Stimulated activated CD4-positive, alpha-beta T cell treated with anti-CD3 and anti-CD28 coated beads, Interleukin-2, amount 100 ng/mL, for 4 hours (primary cell): ENCODE measurements around the gene WDR46.
"Not testable (repeated sequence)": the region's sequence is repeated elsewhere in the genome, so short reads cannot be mapped to it uniquely, and the experiment has no call there.

Source experiments
- DNase-seq: peaks from one replicate; pipeline ENCODE4 v3.0.0-alpha.2; 2020; ENCODE audit warnings: low read depth

WDR46 gene

DNA sequence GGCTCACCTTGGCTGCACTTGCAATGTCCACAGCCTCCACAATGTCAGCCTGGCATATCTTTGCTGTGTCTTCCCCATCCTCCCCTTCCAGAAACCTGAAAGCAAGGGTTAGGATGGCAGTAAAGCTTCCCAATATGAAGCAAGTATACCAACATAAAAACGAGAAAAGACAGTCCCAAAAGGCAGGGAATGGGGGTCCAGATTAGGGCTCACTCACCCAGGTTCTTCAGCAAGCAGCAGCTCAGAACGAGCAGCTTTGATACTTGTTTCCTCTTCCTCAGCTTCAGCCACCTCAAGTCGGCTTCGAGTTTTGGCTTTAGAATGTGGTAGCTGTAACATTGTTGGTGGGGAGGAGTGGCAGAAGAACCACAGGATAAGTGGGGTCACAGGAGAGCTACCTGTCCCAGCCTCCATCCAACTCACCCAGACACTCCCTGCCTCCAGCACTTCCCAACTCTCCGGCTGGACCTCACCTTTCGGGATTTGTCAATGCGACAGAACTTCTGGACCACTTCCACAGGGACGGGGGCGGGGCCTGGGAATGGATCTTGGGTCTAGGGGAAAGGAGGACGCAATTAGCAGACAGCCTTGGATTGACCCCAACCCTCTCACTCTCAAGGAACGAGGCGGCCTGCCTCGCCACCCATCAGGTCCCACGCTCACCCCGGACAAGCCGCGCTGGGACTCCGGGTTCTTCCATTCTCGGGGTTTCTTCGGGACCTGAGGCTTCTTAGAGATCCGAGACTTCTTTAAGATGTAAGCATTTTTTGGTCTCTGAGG lies 708 bp downstream of the WDR46 start:
- DNase-seq: no peak

DNA sequence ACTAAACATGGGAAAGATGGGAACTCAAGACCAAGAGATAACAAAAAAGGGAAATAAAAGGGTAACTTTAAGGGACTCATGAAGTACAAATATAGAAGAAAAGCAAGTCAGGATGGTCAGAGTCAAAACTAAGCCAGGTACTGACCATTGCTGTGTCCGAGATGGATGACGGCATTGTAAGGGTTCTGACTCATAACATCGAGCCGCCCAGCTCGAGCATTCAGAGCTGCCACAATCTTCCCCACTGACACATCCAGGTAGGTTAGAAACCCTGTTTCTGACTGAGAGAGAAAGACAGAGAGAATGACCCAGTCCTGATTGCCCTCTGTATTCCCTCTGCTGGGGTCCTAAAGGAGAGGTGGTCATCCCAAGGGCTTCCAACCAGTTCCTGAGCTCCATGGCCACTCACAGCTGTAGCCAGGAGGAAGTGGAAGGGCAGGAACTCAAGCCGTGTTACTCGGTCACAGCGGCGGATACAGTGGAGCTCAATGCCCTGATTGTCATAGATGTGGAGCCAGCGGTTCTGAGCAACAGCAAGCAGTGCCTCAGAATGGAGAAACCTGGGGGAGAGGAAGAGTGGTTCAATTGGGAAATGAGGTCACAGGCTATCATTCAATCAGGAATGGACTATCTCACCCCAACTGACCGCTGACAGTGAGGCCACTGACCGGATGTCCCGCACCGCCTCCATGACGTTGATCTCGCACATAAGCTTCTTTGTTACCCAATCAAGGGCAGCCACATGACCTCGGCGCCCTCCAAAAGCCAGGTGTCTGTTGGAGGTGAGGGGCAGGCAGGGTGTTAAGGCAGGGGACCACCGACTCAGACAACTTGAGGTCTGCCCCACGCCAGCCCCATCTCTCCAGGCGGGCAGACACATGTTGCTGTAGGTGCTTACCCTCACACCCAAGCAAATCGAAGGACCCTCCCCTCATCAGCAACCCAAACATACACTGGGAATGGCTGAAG lies 1.8 kb downstream of the WDR46 start:
- DNase-seq: no peak

DNA sequence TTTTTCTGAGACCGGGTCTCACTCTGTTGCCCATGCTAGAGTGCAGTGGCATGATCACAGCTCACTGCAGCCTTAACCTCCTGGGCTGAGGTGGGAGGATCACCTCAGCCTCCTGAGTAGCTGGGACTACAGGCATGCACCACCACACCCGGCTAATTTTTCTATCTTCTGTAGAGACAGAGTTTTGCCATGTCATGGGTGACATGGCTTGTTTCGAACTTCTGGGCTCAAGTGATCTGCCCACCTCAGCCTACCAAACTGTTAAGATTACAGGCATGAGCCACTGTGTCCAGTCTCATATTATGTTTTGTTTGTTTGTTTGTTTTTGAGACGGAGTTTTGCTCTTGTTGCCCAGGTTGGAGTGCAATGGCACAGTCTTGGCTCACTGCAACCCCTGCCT lies 3.8 kb downstream of the WDR46 start:
- not testable (repeated sequence) for DNase-seq

DNA sequence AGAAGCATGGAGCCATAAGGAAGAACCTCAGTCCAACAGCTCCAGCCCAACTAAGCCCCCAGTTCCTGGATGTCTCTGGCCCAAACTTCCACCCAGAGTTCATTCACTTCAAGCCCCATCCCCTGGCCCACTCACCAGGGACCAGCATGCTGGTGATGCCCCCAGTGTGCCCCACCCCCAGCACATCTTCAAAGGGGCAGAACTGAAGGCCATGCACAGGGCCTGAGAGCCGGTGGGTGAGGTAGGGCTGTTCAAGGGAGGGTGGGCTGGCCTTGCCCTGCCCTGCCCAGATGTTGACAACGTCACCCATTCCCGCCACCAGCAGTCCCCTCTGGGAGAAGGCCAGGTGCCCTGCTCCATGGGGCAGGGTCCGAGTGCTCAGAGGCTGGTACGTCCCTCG lies 8.5 kb downstream of the WDR46 start:
- no peak for DNase-seq

DNA sequence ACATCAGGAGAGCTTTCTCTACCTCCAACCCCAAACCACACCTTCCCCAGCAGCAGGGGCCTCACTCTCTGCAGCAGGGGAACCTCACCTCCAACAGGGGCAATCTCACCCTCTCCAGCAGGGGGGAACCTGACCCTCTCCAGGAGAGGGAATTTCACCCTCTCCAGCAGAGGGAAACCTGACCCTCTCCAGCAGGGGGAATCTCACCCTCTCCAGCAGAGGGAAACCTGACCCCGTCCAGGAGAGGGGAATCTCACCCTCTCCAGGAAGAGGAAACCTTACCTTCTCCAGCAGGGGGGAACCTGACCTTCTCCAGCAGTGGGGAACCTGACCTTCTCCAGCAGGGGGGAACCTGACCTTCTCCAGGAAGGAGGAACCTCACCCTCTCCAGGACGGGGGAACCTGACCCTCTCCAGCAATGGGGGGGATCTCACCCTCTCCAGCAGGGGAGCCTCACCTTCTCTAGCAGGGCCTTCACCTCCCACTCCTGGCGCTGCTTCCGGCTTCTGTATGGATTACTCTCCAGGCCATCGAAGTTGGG lies 9.0 kb downstream of the WDR46 start:
- no peak for DNase-seq

DNA sequence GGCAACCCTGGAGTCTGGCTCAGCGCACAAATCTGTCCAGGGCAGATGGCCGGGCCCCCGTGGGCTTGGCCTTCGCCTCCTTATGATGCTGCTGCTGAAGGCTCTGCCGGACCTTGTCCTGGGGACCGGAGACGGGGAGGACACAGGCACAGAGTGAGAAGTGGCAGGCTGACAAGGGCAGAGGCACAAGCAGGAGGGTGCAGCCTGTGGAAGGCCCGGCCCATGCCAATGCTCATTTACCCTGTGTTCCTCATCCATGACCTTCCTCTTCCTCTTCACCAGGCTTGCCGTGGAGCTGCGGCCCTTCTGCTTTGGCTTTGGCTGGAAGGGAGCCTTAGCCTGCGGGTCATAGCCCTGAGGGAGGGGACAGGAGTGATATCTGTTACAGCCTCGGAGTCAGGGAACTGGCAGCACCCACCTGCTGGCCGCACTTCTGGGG lies 9.8 kb downstream of the WDR46 start:
- DNase-seq: no peak

DNA sequence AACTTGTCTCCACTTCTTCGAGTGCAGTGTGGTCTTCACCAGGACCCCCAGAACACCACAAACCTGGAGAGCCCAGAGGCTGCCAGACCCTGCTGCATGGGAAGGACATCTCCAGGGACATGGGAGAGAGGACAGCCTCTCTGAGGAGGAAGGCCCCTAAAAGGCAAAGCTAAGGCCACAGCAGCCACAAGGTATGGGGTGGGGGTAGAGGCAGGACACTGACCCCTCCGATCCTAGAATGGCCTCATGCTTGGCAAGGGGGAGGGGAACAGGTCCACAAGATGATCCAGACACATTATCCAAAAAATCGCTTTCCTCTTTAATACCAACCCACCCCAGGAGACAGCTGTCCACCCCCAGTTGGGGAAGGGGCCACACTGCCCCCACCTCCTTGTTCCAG lies 10.2 kb downstream of the WDR46 start:
- no peak for DNase-seq

DNA sequence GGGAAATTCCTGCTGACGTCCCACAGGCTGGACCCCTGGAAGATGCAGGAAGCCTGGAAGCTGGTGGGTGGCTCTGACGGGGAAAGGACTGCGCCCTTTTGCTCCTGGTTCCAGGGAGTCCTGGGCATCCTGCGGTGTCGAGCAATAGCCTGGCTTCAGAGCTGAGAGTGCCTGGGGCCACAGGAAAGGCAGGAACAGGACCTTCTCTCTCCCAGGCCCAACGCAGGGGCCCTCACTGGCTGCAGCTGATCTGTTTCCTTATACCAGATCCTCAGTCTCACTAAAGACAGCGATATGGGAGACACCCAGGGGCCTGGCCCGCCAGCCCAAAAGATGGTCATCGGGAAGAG lies 10.7 kb downstream of the WDR46 start:
- DNase-seq: no peak

DNA sequence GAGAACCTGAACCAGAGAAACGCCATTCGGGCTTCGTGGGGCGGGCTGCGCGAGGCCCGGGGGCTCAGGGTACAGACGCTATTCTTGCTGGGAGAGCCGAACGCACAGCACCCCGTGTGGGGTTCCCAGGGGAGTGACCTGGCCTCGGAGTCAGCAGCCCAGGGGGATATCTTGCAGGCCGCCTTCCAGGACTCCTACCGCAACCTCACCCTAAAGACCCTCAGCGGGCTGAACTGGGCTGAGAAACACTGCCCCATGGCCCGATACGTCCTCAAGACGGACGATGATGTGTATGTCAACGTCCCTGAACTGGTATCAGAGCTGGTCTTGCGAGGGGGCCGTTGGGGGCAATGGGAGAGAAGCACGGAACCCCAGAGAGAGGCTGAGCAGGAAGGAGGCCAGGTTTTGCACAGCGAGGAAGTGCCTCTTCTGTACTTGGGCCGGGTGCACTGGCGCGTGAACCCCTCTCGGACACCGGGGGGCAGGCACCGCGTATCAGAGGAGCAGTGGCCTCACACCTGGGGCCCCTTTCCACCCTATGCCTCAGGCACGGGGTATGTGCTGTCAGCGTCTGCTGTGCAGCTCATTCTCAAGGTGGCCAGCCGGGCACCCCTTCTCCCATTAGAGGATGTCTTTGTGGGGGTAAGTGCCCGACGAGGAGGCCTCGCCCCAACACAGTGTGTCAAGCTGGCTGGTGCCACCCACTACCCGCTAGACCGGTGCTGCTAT lies 11.2 kb downstream of the WDR46 start:
- no peak for DNase-seq

DNA sequence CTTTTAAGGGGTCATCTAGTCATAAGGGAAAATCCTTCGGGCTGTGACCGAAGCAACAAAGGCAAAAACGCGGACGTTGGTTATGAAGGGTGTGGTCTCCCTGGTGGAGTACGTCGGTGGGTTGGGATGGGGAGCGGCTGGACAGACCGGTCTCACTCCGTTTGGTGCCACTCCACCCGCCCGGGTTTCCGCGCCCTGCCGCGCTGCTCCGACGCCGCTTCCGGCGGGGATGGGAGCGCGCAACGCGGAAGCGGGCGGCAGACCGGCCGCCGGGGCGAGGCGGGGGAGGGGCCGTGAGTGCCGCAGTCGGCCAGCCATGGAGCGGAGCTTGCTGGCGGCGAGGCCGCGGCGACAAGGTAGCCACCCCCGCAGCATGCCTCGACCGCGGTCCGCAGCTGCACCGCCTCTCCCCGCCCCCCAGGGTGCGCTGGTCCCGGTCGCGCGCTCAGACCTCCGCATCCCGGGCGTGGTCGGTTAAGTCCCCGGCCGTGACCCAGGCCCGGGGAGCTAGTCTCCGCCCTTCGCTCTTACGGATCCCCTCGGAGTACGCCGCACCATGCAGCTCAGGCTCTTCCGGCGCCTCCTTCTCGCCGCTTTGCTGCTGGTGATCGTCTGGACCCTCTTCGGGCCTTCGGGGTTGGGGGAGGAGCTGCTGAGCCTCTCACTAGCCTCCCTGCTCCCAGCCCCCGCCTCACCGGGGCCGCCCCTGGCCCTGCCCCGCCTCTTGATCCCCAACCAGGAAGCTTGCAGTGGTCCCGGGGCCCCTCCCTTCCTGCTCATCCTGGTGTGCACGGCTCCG lies 12.0 kb downstream of the WDR46 start, which contains the start of gene B3GALT4:
Gene B3GALT4 (plus strand): TSS at position 260 of the 799 bp plus-strand sequence. CDS start 297 bp downstream, at position 557.
- peak; percentile 48 for DNase-seq

DNA sequence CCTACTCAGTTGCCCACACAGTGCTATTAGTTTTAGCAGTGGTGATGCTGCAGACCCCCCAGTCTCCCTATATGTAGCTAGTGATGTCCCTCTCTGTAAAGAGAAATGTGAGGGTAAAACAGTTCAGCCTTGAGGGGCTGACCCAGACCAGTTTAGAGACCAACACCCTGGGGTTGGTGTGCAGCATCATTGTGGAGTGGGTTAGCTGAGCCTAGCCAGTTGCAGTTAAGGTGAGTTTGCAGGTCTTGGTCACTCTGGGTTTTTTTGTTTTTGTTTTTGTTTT lies 12.5 kb downstream of the WDR46 start:
- no peak for DNase-seq

DNA sequence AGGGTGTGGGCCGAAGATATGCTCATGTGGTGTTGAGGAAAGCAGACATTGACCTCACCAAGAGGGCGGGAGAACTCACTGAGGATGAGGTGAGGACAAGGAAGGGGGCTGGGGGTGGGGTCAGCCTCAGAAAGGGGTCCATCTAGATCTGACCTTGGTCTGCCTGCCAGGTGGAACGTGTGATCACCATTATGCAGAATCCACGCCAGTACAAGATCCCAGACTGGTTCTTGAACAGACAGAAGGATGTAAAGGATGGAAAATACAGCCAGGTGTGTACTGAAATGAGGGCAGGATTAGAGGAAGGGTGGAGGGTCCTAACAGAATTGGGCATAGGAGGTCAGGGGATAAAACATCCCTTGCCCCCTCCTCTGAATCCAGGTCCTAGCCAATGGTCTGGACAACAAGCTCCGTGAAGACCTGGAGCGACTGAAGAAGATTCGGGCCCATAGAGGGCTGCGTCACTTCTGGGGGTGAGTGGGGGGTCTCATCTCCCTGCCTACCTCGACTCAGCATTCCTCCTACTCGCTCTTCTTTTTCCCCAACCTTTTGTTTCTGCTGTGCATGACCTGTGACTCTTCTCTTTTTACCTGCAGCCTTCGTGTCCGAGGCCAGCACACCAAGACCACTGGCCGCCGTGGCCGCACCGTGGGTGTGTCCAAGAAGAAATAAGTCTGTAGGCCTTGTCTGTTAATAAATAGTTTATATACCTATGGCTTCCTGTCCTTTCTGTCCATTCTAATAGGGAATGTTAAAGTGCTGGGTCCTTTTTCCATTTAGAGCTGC lies 13.1 kb downstream of the WDR46 start:
- not testable (repeated sequence) for DNase-seq

DNA sequence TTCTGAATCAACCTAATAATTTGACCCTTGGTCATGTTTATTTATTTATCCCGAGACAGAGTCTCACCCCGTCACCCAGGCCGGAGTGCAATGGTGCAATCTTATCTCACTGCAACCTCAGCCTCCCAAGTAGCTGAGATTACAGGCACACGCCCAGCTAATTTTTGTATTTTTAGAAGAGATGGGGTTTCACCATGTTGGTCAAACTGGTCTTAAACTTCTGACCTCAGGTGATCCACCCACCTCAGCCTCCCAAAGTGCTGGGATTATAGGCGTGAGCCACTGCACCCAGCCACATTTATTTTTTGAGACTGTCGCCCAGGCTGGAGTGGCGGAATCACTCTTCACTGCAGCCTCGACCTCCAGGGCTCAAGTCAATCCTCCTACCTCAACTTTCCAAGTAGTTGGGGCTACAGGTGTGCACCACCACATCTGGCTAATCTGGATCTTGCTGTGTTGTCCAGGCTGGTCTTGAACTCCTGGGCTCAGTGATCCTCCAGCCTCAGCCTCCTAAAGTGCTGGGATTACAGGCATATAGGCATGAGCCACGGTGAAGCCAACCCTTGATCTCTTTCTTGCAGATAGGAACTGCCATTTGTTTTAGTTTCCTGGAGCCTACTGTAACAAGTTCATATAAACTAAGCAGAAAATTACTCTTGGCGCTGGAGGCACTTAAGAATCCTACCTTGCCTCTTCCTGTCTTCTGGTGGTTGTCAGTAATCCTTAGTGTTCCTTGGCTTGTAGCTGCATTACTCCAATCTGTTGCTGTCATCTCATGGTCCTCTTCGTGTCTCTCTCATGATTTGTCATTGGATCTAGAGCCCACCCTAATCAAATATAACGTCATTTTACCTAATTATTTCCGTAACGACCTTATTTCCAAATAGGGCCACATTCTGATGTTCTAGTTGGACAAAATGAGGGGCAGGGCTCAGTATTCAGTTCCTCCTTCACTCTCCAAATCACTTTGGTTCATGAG lies 14.8 kb downstream of the WDR46 start:
- no peak for DNase-seq

DNA sequence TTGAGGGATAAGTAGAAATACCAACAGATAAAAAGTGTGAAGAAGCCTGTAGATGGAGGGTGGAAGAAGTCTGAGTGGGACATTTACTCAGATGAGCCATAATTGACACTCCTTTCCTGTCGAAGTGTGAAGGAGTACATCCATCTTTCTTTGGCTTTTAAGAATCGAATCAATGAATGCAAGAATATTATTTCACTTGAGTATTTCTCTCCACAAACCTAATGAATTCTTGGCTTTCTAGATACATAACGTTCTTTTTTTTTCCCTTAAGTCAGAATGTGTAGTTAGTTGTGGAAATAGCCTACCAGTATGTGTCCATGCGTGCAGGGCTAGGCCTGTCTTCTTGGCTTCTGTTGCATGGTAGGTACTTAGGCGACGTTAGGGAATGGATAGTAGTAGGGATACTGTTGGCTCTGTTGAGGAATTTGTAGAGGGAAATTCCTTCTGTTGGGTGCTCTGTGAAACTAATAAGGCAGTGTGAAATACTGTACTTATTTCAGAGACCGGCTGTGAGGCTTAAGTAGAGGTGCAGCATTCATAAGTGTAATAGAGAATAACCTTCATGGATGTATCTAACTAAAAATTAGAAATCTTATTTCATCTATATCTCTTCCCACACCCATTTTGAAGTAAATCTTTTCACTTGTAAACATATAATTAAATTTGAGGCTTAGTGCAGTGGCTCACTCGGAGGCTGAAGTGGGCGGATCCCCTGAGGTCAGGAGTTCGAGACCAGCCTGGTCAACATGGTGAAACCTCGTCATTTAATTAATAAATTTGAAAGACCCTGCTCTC lies 15.7 kb downstream of the WDR46 start:
- DNase-seq: no peak

DNA sequence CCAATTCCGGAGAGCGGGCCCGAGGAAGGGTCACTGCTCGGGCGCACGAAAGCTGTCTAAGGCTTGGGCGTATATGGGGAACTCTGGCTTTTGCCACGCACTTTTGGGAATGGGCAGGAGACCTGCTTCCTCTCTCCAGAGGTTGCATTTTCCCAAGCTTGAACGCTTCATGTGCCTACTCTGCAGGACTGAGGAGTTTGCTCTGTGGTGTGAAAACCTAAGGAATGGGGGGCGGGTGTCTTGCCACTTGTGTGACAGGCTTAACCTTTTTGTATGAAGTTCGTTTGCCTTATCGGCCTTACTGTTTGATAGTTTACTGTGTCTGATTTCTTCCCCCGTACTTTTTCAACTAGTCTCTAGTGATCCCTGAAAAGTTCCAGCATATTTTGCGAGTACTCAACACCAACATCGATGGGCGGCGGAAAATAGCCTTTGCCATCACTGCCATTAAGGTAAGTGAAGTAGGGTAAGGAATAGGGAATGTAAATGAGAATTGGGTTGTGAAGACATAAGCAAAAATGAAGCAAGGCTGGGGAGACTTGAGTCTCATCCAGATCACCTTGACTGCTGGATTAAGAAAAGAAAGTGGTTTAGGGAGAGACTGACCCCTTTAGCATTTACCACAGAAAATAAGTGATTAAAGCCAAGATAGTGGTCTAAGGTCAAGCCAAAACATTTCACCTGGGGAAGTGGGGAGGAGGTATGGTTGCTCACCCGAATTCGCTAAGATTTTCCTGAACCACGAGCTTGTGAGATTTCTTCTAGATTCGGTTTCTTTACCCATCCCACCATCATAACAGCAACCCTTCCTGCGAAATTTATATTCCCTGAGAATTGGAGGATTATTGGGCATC lies 16.5 kb downstream of the WDR46 start:
- no peak for DNase-seq

DNA sequence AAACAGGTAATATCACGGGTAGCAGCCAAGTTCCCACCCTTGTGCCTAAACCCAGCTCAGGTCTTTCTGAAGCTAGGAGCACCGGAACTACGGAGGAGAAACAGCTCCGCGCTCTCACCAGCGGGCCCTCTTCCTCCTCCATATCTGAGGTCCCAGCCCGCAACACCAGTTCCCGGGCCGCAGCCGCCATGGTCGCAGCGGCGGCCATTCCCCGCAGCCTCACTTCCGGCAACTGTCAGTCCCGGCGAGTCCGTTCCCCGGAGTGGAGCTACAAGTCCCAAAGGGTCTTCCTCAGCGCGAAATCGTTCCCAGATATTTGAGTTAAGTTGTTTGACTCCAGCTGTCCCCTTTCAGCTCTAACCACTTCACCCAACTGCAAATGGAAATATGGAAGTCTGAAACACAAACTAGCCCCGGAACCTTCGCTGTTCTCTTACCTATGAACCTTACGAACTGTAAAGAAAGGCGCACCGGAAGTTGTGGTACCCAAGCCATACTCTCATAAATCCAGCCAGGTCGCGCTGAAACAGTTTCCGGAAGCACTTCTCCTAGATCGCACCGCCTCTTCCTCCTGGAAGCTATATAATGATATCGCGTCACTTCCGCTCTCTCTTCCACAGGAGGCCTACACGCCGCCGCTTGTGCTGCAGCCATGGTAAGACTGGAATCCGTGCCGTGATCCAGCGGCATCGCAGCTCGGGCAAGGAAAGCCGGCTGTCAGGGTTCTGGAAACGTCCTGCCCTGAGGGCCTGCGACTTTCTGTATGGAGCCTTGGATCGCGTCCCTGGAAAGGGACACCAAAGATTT lies 17.4 kb downstream of the WDR46 start, which contains the start of the genes RPS18 and VPS52:
Gene RPS18 (plus strand): TSS at position 608 of the 807 bp plus-strand sequence. CDS start 45 bp downstream, at position 653.
Gene VPS52 (minus strand): TSS at position 409 of the 807 bp plus-strand sequence. CDS start 201 bp downstream, at position 208.
- peak; percentile 88 for DNase-seq

DNA sequence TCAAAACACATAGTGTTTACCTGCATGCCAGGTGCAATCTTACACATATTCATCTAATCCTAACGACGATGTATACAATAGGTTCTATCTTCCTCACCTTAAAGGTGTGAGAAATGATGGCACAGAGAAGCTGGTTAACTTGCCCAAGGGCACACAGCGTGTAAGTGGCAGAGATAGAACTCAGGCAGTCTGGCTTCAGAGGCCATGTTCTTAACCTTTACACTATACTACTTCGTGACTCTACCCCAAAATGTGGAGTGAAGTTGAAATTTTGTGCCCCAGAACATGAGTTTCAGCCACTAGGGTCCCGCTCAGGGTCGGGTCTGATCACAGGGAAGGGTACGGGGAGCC lies 17.9 kb downstream of the WDR46 start:
- DNase-seq: no peak
